HepG2 (cell line): ENCODE results near the gene MYO5B. TPM values are rescaled to one million over a fixed set of nuclear protein-coding genes. Genes with fewer than 3 reads are reported as not detected.

ENCODE experiments used
- BATF2 ChIP-seq: sonication (generic); formaldehyde crosslinking; IDR thresholded peaks from 2 replicates; pipeline ENCODE4 v1.8.0; 2022; ENCODE audit warnings: mild to moderate bottlenecking, missing genetic modification reagents, moderate library complexity
- CENPT ChIP-seq: sonication (generic); formaldehyde crosslinking; IDR thresholded peaks from 2 replicates; pipeline ENCODE4 v1.8.0; 2022; ENCODE audit warnings: low read depth, mild to moderate bottlenecking, moderate library complexity, missing genetic modification reagents
- GATAD2A ChIP-seq: IDR thresholded peaks from 2 replicates; pipeline ENCODE4 v1.6.1; 2016
- GPN1 ChIP-seq: sonication (generic); formaldehyde crosslinking; IDR thresholded peaks from 2 replicates; pipeline ENCODE4 v1.5.1; 2020; ENCODE audit warnings: missing genetic modification reagents, borderline replicate concordance
- KDM4B ChIP-seq: sonication (generic); formaldehyde crosslinking; IDR thresholded peaks from 2 replicates; pipeline ENCODE4 v1.4.0; 2020; ENCODE audit warnings: missing genetic modification reagents
- PAXIP1 ChIP-seq: sonication (generic); formaldehyde crosslinking; conservative IDR thresholded peaks from 2 replicates; pipeline ENCODE4 v1.4.0; 2020; ENCODE audit warnings: mild to moderate bottlenecking, missing genetic modification reagents, moderate library complexity
- PITX1 ChIP-seq: sonication (generic); formaldehyde crosslinking; IDR thresholded peaks from 2 replicates; pipeline ENCODE4 v1.5.1; 2020; ENCODE audit warnings: mild to moderate bottlenecking, missing genetic modification reagents
- RAD21 ChIP-seq: fragments of 450-650 bp; formaldehyde crosslinking; IDR thresholded peaks from 2 replicates; pipeline ENCODE4 v1.5.0; 2020; ENCODE audit warnings: mild to moderate bottlenecking
- RBM39 ChIP-seq: fragments of 200-400 bp; formaldehyde crosslinking; IDR thresholded peaks from one replicate; pipeline ENCODE4 v1.6.1; 2018; ENCODE audit warnings: antibody characterized with exemption, mild to moderate bottlenecking, low read depth, low read length; ENCODE audit not compliant: poor library complexity, severe bottlenecking
- ZHX2 ChIP-seq, 2 experiments: sonication (generic) in 1 of 2; formaldehyde crosslinking in 1 of 2; IDR thresholded peaks; 2 replicates each; pipeline versions ENCODE4 v1.6.1 to v1.9.0; 2014 to 2022; ENCODE audit warnings: antibody characterized with exemption in 1 of 2, borderline replicate concordance in 1 of 2, inconsistent platforms in 1 of 2, low read depth in 1 of 2, missing genetic modification reagents in 1 of 2
- ZKSCAN1 ChIP-seq: fragments of 150-350 bp; IDR thresholded peaks from 2 replicates; pipeline ENCODE4 v1.6.1; 2014; ENCODE audit warnings: low read length
- ZNF18 ChIP-seq: sonication (generic); formaldehyde crosslinking; IDR thresholded peaks from 2 replicates; pipeline ENCODE4 v1.8.0; 2022; ENCODE audit warnings: mild to moderate bottlenecking, missing genetic modification reagents; ENCODE audit not compliant: insufficient replicate concordance
- ZNF460 ChIP-seq: sonication (generic); formaldehyde crosslinking; IDR thresholded peaks from 2 replicates; pipeline ENCODE4 v1.5.1; 2020; ENCODE audit warnings: missing genetic modification reagents, mild to moderate bottlenecking, borderline replicate concordance
- ZNF703 ChIP-seq: sonication (generic); formaldehyde crosslinking; IDR thresholded peaks from 2 replicates; pipeline ENCODE4 v1.5.1; 2020; ENCODE audit warnings: missing genetic modification reagents, mild to moderate bottlenecking, moderate library complexity, borderline replicate concordance
- ZUFSP ChIP-seq: sonication (generic); formaldehyde crosslinking; IDR thresholded peaks from 2 replicates; pipeline ENCODE4 v1.9.0; 2021; ENCODE audit warnings: missing genetic modification reagents, mild to moderate bottlenecking, borderline replicate concordance
- polyA plus RNA-seq, 8 experiments: library from polyadenylated mRNA; depleted of rRNA in 3 of 8; stranded (reverse) in 7 of 8; unstranded in 1 of 8; fragments of >200 nt; fragmentation: Illumina TruSeq in 4 of 8; extraction: Trizol in 4 of 8; gene quantifications; 2 replicates each; pipeline versions ENCODE4 v1.2.1 to v1.2.3, GENCODE V29; 2011 to 2016; ENCODE audit warnings: low read depth in 4 of 8, missing spikeins in 1 of 8, mixed read lengths in 1 of 8; ENCODE audit not compliant: insufficient read depth in 1 of 8
- total RNA-seq, 5 experiments: library from RNA; depleted of rRNA; stranded (reverse); fragments of >200 nt; fragmentation: Illumina TruSeq; extraction: Trizol; gene quantifications; 2 replicates each; pipeline ENCODE4 v1.2.3, GENCODE V29; 2016; ENCODE audit warnings: low read depth in 1 of 5

The MYO5B gene
- total and polyA plus RNA-seq, 2 of the 13 experiments (the other 11 are each of a cell fraction or from before 2014, with no cell fraction given) = 13.1 to 24.0 TPM

GRCh38 chr18:49832221-49832647, 362.7 kb downstream of the MYO5B start (continued):
- peak; percentile 95 for TF ChIP-seq PAXIP1 (CRISPR knock-in tag)
- 0 out of 2 replicates have a peak, but pooled peaks have one; percentile 39 for TF ChIP-seq KDM4B (CRISPR knock-in tag)
- no peak for TF ChIP-seq ZNF703 (CRISPR knock-in tag)
- no peak for TF ChIP-seq RAD21 (CRISPR knock-in tag)
- TF ChIP-seq ZNF460 (CRISPR knock-in tag) = no peak
- TF ChIP-seq ZHX2 (IDR thresholded peaks at IDR 0.05; ENCODE audit: low read depth) = no peak
- TF ChIP-seq ZHX2 (CRISPR knock-in tag; IDR thresholded peaks at IDR 0.05; ENCODE audit: borderline replicate concordance) = no peak
- TF ChIP-seq GATAD2A = peak; percentile 94
- TF ChIP-seq GPN1 = no peak
- TF ChIP-seq BATF2 (CRISPR knock-in tag) = no peak
- TF ChIP-seq ZKSCAN1 = peak; percentile 84
- no peak for TF ChIP-seq RBM39
- no peak for TF ChIP-seq ZUFSP (CRISPR knock-in tag)
- no peak for TF ChIP-seq CENPT
- TF ChIP-seq ZNF18 (CRISPR knock-in tag) = no peak
- peak; percentile 71 for TF ChIP-seq PITX1 (CRISPR knock-in tag)
